Nephron (organoid): ENCODE results near the gene TADA2A.

Experiments used
- H3K27ac Mint-ChIP-seq, 3 experiments: 2 replicates each; pipeline ENCODE4 v1.8.0; 2020; ENCODE audit warnings: mixed read lengths in 3 of 3, mild to moderate bottlenecking in 2 of 3, moderate library complexity in 1 of 3
- H3K27me3 Mint-ChIP-seq: 2 replicates; pipeline ENCODE4 v1.8.0; 2021; ENCODE audit warnings: low read depth, mild to moderate bottlenecking, moderate library complexity, mixed read lengths
- H3K36me3 Mint-ChIP-seq: 2 replicates; pipeline ENCODE4 v1.8.0; 2020; ENCODE audit warnings: low read depth, mixed read lengths
- H3K4me1 Mint-ChIP-seq: 2 replicates; pipeline ENCODE4 v1.8.0; 2020; ENCODE audit warnings: mixed read lengths
- H3K4me3 Mint-ChIP-seq, 3 experiments: 2 replicates each; pipeline ENCODE4 v1.8.0; 2020; ENCODE audit warnings: mild to moderate bottlenecking in 3 of 3, mixed read lengths in 3 of 3, moderate library complexity in 2 of 3
- H3K9me3 Mint-ChIP-seq: 2 replicates; pipeline ENCODE4 v1.8.0; 2020; ENCODE audit warnings: mixed read lengths
- TF ChIP-seq, protein P1 (sequence below), 3 experiments: fragments of 200-600 bp; sonication (generic); IDR thresholded peaks; one replicate each; pipeline ENCODE4 v1.5.0; 2021; ENCODE audit warnings: antibody characterized with exemption in 3 of 3; ENCODE audit not compliant: unreplicated experiment in 3 of 3

TADA2A gene

GRCh38 chr17:37382056-37382455 is 24.6 kb upstream of the TADA2A start:
- no peaks in the 10 kb centered on the region for H3K4me1 Mint-ChIP-seq
- H3K27me3 Mint-ChIP-seq = no peaks in the 10 kb centered on the region
- TF ChIP-seq, protein P1, sequence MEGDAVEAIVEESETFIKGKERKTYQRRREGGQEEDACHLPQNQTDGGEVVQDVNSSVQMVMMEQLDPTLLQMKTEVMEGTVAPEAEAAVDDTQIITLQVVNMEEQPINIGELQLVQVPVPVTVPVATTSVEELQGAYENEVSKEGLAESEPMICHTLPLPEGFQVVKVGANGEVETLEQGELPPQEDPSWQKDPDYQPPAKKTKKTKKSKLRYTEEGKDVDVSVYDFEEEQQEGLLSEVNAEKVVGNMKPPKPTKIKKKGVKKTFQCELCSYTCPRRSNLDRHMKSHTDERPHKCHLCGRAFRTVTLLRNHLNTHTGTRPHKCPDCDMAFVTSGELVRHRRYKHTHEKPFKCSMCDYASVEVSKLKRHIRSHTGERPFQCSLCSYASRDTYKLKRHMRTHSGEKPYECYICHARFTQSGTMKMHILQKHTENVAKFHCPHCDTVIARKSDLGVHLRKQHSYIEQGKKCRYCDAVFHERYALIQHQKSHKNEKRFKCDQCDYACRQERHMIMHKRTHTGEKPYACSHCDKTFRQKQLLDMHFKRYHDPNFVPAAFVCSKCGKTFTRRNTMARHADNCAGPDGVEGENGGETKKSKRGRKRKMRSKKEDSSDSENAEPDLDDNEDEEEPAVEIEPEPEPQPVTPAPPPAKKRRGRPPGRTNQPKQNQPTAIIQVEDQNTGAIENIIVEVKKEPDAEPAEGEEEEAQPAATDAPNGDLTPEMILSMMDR (IDR thresholded peaks at IDR 0.05; ENCODE audit: unreplicated experiment in 3 of 3) = no peak
- H3K4me3 Mint-ChIP-seq = no peak overlapping the region
- H3K27ac Mint-ChIP-seq = no peak overlapping the region
- H3K36me3 Mint-ChIP-seq = peaks cover 5% of the 10 kb centered on the region
- no peaks in the 10 kb centered on the region for H3K9me3 Mint-ChIP-seq

GRCh38 chr17:37384560-37385149 is 22.0 kb upstream of the TADA2A start:
- no peaks in the 10 kb centered on the region for H3K4me1 Mint-ChIP-seq
- H3K27ac Mint-ChIP-seq = no peak overlapping the region
- H3K36me3 Mint-ChIP-seq = peaks cover 5% of the 10 kb centered on the region
- TF ChIP-seq, protein P1 (IDR thresholded peaks at IDR 0.05; ENCODE audit: unreplicated experiment in 3 of 3) = no peak
- no peak overlapping the region for H3K4me3 Mint-ChIP-seq
- no peaks in the 10 kb centered on the region for H3K9me3 Mint-ChIP-seq
- H3K27me3 Mint-ChIP-seq = no peaks in the 10 kb centered on the region

GRCh38 chr17:37385474-37385990 is 21.2 kb upstream of the TADA2A start:
- TF ChIP-seq, protein P1 (IDR thresholded peaks at IDR 0.05; ENCODE audit: unreplicated experiment in 3 of 3) = no peak
- H3K4me1 Mint-ChIP-seq = no peaks in the 10 kb centered on the region
- H3K4me3 Mint-ChIP-seq = no peak overlapping the region
- no peaks in the 10 kb centered on the region for H3K9me3 Mint-ChIP-seq
- no peaks in the 10 kb centered on the region for H3K27me3 Mint-ChIP-seq
- H3K27ac Mint-ChIP-seq = no peak overlapping the region
- peaks cover 5% of the 10 kb centered on the region for H3K36me3 Mint-ChIP-seq

DNA sequence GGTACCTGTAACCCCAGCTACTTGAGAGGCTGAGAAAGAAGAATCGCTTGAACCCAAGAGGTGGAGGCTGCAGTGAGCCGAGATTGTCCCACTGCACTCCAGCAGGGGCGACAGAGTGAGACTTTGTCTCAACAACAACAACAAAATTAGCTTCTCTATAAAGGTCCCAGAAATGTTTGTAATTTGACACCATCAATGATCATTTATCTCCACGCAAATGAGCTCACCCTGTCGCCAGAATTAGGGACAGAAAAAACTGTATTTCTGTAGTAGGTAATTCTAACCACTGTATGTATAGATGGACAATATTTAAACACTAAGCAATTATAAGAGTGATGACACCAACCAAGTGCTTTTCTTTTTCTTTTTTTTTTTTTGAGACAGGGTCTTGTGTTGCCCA is 20.2 kb upstream of the TADA2A start:
- H3K27ac Mint-ChIP-seq = no peak overlapping the region
- H3K27me3 Mint-ChIP-seq = no peaks in the 10 kb centered on the region
- no peaks in the 10 kb centered on the region for H3K36me3 Mint-ChIP-seq
- H3K4me1 Mint-ChIP-seq = no peaks in the 10 kb centered on the region
- no peak overlapping the region for H3K4me3 Mint-ChIP-seq
- no peaks in the 10 kb centered on the region for H3K9me3 Mint-ChIP-seq
- TF ChIP-seq, protein P1 (IDR thresholded peaks at IDR 0.05; ENCODE audit: unreplicated experiment in 3 of 3) = no peak

- H3K27ac Mint-ChIP-seq = no peak overlapping the region
- H3K4me1 Mint-ChIP-seq = peaks cover 8% of the 10 kb centered on the region
- no peak overlapping the region for H3K4me3 Mint-ChIP-seq
- no peaks in the 10 kb centered on the region for H3K9me3 Mint-ChIP-seq
- TF ChIP-seq, protein P1 (IDR thresholded peaks at IDR 0.05; ENCODE audit: unreplicated experiment in 3 of 3) = no peak
- no peaks in the 10 kb centered on the region for H3K36me3 Mint-ChIP-seq
- H3K27me3 Mint-ChIP-seq = no peaks in the 10 kb centered on the region
Measured at GRCh38 chr17:37388266-37388665, 18.4 kb upstream of the TADA2A start.

DNA sequence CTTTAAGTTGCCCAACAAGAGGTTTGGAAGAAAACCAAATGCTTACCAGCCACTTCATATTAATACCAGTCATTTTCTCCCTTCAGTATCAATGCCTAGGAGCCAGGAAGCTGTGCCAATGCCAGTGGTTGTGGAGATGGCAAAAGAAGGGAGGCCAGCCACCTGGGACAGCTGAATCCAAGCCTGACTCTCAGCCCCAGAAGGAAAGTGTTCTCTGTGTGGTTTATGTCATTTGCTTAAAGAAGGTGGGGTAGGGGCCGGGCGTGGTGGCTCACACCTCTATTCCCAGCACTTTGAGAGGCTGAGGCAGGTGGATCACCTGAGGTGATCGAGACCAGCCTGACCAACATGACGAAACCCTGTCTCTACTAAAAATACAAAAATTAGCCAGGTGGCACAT is 17.5 kb upstream of the TADA2A start:
- H3K9me3 Mint-ChIP-seq = no peaks in the 10 kb centered on the region
- H3K36me3 Mint-ChIP-seq = no peaks in the 10 kb centered on the region
- H3K27ac Mint-ChIP-seq = no peak overlapping the region
- H3K4me1 Mint-ChIP-seq = peaks cover 8% of the 10 kb centered on the region
- no peak overlapping the region for H3K4me3 Mint-ChIP-seq
- TF ChIP-seq, protein P1 (IDR thresholded peaks at IDR 0.05; ENCODE audit: unreplicated experiment in 3 of 3) = no peak
- no peaks in the 10 kb centered on the region for H3K27me3 Mint-ChIP-seq
